ENCODE measurements around the gene KCNJ11. TPM values are rescaled to one million over a fixed set of nuclear protein-coding genes. Genes with fewer than 3 reads are reported as not detected.

Gene KCNJ11
- total and polyA plus RNA-seq, 2 of the 13 experiments (the other 11 are each of a cell fraction or from before 2014, with no cell fraction given) = 0.38 to 1.6 TPM

- TF ChIP-seq MTF2 (CRISPR knock-in tag; IDR thresholded peaks at IDR 0.05; ENCODE audit: borderline replicate concordance) (no peak), ZNF235 (CRISPR knock-in tag; IDR thresholded peaks at IDR 0.05; ENCODE audit: borderline replicate concordance) (no peak), RFXAP (CRISPR knock-in tag; IDR thresholded peaks at IDR 0.05; ENCODE audit: borderline replicate concordance) (peak; percentile 58; the same call in 1 of the 2 replicates), RXRA (CRISPR knock-in tag; IDR thresholded peaks at IDR 0.05) (peak; percentile 56), TEF (CRISPR knock-in tag; IDR thresholded peaks at IDR 0.05) (peak; percentile 54; the same call in 1 of the 2 replicates), KLF11 (CRISPR knock-in tag; IDR thresholded peaks at IDR 0.05) (peak; percentile 26; the same call in 1 of the 2 replicates), HDAC2 (CRISPR knock-in tag; IDR thresholded peaks at IDR 0.05) (peak; percentile 63; the same call in 1 of the 2 replicates), ZNF136 (CRISPR knock-in tag; IDR thresholded peaks at IDR 0.05; ENCODE audit: low read depth) (0 out of 2 replicates have a peak, but pooled peaks have one; percentile 71), GLI4 (CRISPR knock-in tag; IDR thresholded peaks at IDR 0.05; ENCODE audit: borderline replicate concordance) (peak; percentile 71; the same call in 1 of the 2 replicates), ZNF501 (CRISPR knock-in tag; IDR thresholded peaks at IDR 0.05) (peak; percentile 71; the same call in 1 of the 2 replicates), MED1 (CRISPR knock-in tag; IDR thresholded peaks at IDR 0.05) (peak; percentile 71), SMYD3 (CRISPR knock-in tag; IDR thresholded peaks at IDR 0.05) (no peak), BHLHE40 (IDR thresholded peaks at IDR 0.05; ENCODE audit: low read length) (peak; percentile 46; the same call in 1 of the 2 replicates), ZNF484 (CRISPR knock-in tag; IDR thresholded peaks at IDR 0.05; ENCODE audit: borderline replicate concordance, low read depth) (no peak), ZNF329 (CRISPR knock-in tag; IDR thresholded peaks at IDR 0.05; ENCODE audit: low read depth) (no peak), RARA (CRISPR knock-in tag; IDR thresholded peaks at IDR 0.05) (peak; percentile 37), WIZ (CRISPR knock-in tag; IDR thresholded peaks at IDR 0.05) (0 out of 2 replicates have a peak, but pooled peaks have one; percentile 32), ZNF83 (CRISPR knock-in tag; IDR thresholded peaks at IDR 0.05; ENCODE audit: borderline replicate concordance) (no peak), ZNF784 (CRISPR knock-in tag; IDR thresholded peaks at IDR 0.05; ENCODE audit: borderline replicate concordance) (no peak; the same call in 1 of the 2 replicates), FOXP4 (CRISPR knock-in tag; IDR thresholded peaks at IDR 0.05) (no peak)
- TF ChIP-seq, protein P1, sequence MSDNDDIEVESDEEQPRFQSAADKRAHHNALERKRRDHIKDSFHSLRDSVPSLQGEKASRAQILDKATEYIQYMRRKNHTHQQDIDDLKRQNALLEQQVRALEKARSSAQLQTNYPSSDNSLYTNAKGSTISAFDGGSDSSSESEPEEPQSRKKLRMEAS (IDR thresholded peaks at IDR 0.05) = peak; percentile 92
- TF ChIP-seq, protein P2, sequence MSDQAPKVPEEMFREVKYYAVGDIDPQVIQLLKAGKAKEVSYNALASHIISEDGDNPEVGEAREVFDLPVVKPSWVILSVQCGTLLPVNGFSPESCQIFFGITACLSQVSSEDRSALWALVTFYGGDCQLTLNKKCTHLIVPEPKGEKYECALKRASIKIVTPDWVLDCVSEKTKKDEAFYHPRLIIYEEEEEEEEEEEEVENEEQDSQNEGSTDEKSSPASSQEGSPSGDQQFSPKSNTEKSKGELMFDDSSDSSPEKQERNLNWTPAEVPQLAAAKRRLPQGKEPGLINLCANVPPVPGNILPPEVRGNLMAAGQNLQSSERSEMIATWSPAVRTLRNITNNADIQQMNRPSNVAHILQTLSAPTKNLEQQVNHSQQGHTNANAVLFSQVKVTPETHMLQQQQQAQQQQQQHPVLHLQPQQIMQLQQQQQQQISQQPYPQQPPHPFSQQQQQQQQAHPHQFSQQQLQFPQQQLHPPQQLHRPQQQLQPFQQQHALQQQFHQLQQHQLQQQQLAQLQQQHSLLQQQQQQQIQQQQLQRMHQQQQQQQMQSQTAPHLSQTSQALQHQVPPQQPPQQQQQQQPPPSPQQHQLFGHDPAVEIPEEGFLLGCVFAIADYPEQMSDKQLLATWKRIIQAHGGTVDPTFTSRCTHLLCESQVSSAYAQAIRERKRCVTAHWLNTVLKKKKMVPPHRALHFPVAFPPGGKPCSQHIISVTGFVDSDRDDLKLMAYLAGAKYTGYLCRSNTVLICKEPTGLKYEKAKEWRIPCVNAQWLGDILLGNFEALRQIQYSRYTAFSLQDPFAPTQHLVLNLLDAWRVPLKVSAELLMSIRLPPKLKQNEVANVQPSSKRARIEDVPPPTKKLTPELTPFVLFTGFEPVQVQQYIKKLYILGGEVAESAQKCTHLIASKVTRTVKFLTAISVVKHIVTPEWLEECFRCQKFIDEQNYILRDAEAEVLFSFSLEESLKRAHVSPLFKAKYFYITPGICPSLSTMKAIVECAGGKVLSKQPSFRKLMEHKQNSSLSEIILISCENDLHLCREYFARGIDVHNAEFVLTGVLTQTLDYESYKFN (CRISPR knock-in tag; conservative IDR thresholded peaks at IDR 0.05) = peak; percentile 29; the same call in 1 of the 2 replicates
These were observed 36.8 kb downstream of the KCNJ11 start, which contains the start of gene NCR3LG1 (continued) for GRCh38 chr11:17351510-17352176.
